ENCODE data around the gene MYCN. TPM values are rescaled to one million over a fixed set of nuclear protein-coding genes. Genes with fewer than 3 reads are reported as not detected.
"Not testable (repeated sequence)": the region's sequence is repeated elsewhere in the genome, so short reads cannot be mapped to it uniquely, and the experiment has no call there.

MYCN gene
- total RNA-seq, 1 experiment from 2014 or later: not detected

- Histone ChIP-seq H3K4me1 (ENCODE audit: insufficient read depth, low read length) (no peaks in the 10 kb centered on the region), H3F3A (ENCODE audit: low read length, unreplicated experiment) (no peaks in the 10 kb centered on the region), H3K9me2 (replicated peaks; ENCODE audit: low read length) (no peaks in the 10 kb centered on the region), H2AFZ (ENCODE audit: low read length) (no peak overlapping the region), H4K20me1 (ENCODE audit: low read length) (no peaks in the 10 kb centered on the region), H3K27ac (ENCODE audit: low read length) (no peak overlapping the region), H3K4me2 (ENCODE audit: low read length) (no peak overlapping the region), H3K79me2 (ENCODE audit: low read length) (no peaks in the 10 kb centered on the region), H3K9ac (ENCODE audit: low read length) (no peak overlapping the region), H3K36me3 (ENCODE audit: low read depth, low read length) (no peaks in the 10 kb centered on the region), H3K4me3 (ENCODE audit: low read length) (no peak overlapping the region), H3K27me3 (ENCODE audit: low read length) (no peaks in the 10 kb centered on the region), H3K9me3 (ENCODE audit: low read length) (no peaks in the 10 kb centered on the region)
- no peak for TF ChIP-seq CTCF (conservative IDR thresholded peaks at IDR 0.05; ENCODE audit: low read depth, low read length)
- no peak for TF ChIP-seq EZH2 (IDR thresholded peaks at IDR 0.05; ENCODE audit: low read length, unreplicated experiment)
- no peak for TF ChIP-seq EZH2phosphoT487 (IDR thresholded peaks at IDR 0.05; ENCODE audit: borderline replicate concordance, low read length)
- no peak for ATAC-seq
- intact Hi-C loops (cut with micrococcal nuclease): no loop called here
- ChIA-PET POLR2A (ENCODE audit: unreplicated experiment) (no interaction called here), CTCF (no interaction called here)
- BruUV-seq (replicated peaks): no TSS peak
- DNase-seq: no peak
These were observed 19.2 kb downstream of the MYCN start for GRCh38 chr2:15959331-15960153.

GRCh38 chr2:15960154-15960520, 19.8 kb downstream of the MYCN start:
- H3K4me1 ChIP-seq (ENCODE audit: insufficient read depth, low read length); H3F3A ChIP-seq (ENCODE audit: low read length, unreplicated experiment); DNase-seq; H2AFZ ChIP-seq (ENCODE audit: low read length); intact Hi-C loops (cut with micrococcal nuclease); H3K27ac ChIP-seq (ENCODE audit: low read length); H3K9ac ChIP-seq (ENCODE audit: low read length); H3K36me3 ChIP-seq (ENCODE audit: low read depth, low read length); H3K4me3 ChIP-seq (ENCODE audit: low read length); BruUV-seq (replicated peaks); H3K27me3 ChIP-seq (ENCODE audit: low read length); H3K4me2 ChIP-seq (ENCODE audit: low read length); CTCF ChIA-PET; H4K20me1 ChIP-seq (ENCODE audit: low read length); H3K9me2 ChIP-seq (replicated peaks; ENCODE audit: low read length); H3K79me2 ChIP-seq (ENCODE audit: low read length); H3K9me3 ChIP-seq (ENCODE audit: low read length); POLR2A ChIA-PET (ENCODE audit: unreplicated experiment); ATAC-seq: not testable (repeated sequence)

- H3K4me3 ChIP-seq (ENCODE audit: low read length); ATAC-seq; H3K36me3 ChIP-seq (ENCODE audit: low read depth, low read length); CTCF ChIA-PET; H3K4me1 ChIP-seq (ENCODE audit: insufficient read depth, low read length); H3F3A ChIP-seq (ENCODE audit: low read length, unreplicated experiment); H3K27ac ChIP-seq (ENCODE audit: low read length); H3K79me2 ChIP-seq (ENCODE audit: low read length); H3K4me2 ChIP-seq (ENCODE audit: low read length); POLR2A ChIA-PET (ENCODE audit: unreplicated experiment); H3K9me2 ChIP-seq (replicated peaks; ENCODE audit: low read length); H4K20me1 ChIP-seq (ENCODE audit: low read length); H3K9me3 ChIP-seq (ENCODE audit: low read length); H3K27me3 ChIP-seq (ENCODE audit: low read length); BruUV-seq (replicated peaks); DNase-seq; H3K9ac ChIP-seq (ENCODE audit: low read length); H2AFZ ChIP-seq (ENCODE audit: low read length); intact Hi-C loops (cut with micrococcal nuclease): not testable (repeated sequence)
These were observed 23.0 kb downstream of the MYCN start for GRCh38 chr2:15963109-15963976.

Data from PC-3 (cell line).